ENCODE measurements around the gene ISG15.

DNA sequence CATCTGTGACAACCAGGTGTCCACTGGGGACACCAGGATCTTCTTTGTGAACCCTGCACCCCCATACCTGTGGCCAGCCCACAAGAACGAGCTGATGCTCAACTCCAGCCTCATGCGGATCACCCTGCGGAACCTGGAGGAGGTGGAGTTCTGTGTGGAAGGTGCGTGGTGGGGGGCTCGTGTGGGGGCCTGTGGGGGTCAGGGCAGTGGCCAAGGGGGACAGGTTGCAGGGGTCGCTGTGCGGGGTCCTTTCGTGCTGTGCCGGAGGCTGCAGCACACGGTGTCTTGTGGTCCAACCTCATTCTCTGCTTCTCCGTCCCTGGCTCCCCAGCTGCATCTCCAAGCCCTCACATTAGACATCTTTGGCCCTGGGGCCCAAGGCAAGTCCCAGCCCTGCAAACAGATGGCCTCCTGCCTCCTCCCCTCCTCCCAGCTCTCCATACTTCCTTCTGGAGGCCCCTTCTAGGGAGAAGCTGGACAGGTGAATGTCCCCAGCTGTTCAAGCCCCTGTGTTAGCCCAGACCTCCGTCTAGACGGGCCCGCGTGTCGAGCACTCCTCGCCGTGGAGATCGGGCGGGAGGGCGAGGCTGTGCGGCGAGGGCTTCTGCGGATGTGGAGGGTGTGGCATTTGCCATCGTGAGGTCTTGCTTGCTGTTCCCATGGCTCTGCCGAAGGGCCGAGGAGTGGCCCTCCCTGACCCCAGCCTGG, 9.2 kb downstream of the ISG15 start:
- TF ChIP-seq SP1 (IDR thresholded peaks at IDR 0.05; ENCODE audit: low read depth) (no peak), JUND (IDR thresholded peaks at IDR 0.05) (no peak), FOSL1 (IDR thresholded peaks at IDR 0.05; ENCODE audit: low read depth) (no peak), RAD21 (IDR thresholded peaks at IDR 0.05; ENCODE audit: low read depth) (no peak), POLR2A (IDR thresholded peaks at IDR 0.05; ENCODE audit: borderline replicate concordance, extremely low read depth, insufficient read depth, insufficient read length) (no peak), TCF7L2 (IDR thresholded peaks at IDR 0.05; ENCODE audit: borderline replicate concordance, extremely low read depth, insufficient read depth, insufficient read length) (no peak), CEBPB (IDR thresholded peaks at IDR 0.05; ENCODE audit: low read depth) (no peak), EZH2phosphoT487 (IDR thresholded peaks at IDR 0.05; ENCODE audit: borderline replicate concordance) (no peak)
- TF ChIP-seq, protein P1, sequence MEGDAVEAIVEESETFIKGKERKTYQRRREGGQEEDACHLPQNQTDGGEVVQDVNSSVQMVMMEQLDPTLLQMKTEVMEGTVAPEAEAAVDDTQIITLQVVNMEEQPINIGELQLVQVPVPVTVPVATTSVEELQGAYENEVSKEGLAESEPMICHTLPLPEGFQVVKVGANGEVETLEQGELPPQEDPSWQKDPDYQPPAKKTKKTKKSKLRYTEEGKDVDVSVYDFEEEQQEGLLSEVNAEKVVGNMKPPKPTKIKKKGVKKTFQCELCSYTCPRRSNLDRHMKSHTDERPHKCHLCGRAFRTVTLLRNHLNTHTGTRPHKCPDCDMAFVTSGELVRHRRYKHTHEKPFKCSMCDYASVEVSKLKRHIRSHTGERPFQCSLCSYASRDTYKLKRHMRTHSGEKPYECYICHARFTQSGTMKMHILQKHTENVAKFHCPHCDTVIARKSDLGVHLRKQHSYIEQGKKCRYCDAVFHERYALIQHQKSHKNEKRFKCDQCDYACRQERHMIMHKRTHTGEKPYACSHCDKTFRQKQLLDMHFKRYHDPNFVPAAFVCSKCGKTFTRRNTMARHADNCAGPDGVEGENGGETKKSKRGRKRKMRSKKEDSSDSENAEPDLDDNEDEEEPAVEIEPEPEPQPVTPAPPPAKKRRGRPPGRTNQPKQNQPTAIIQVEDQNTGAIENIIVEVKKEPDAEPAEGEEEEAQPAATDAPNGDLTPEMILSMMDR (IDR thresholded peaks at IDR 0.05 in 2 of 3, conservative IDR thresholded peaks at IDR 0.05 in 1 of 3; ENCODE audit: borderline replicate concordance in 1 of 3, insufficient read depth in 1 of 3, low read depth in 2 of 3, low read length in 2 of 3) = no peak
- TF ChIP-seq, protein P2, sequence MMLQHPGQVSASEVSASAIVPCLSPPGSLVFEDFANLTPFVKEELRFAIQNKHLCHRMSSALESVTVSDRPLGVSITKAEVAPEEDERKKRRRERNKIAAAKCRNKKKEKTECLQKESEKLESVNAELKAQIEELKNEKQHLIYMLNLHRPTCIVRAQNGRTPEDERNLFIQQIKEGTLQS (IDR thresholded peaks at IDR 0.05) = no peak
- TF ChIP-seq, protein P3, sequence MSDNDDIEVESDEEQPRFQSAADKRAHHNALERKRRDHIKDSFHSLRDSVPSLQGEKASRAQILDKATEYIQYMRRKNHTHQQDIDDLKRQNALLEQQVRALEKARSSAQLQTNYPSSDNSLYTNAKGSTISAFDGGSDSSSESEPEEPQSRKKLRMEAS (IDR thresholded peaks at IDR 0.05) = no peak
